HG03432 (cell line): ENCODE results near the gene SERTAD3.
A peak's percentile ranks its signal among the peaks of the same experiment; 100 is the strongest.

Source experiments
- ATAC-seq: cut with Tn5 transposase; IDR thresholded peaks from one replicate; pipeline ENCODE4 v1.9.1; 2021; ENCODE audit warnings: mild to moderate bottlenecking, moderate library complexity; ENCODE audit not compliant: unreplicated experiment

Gene SERTAD3

DNA sequence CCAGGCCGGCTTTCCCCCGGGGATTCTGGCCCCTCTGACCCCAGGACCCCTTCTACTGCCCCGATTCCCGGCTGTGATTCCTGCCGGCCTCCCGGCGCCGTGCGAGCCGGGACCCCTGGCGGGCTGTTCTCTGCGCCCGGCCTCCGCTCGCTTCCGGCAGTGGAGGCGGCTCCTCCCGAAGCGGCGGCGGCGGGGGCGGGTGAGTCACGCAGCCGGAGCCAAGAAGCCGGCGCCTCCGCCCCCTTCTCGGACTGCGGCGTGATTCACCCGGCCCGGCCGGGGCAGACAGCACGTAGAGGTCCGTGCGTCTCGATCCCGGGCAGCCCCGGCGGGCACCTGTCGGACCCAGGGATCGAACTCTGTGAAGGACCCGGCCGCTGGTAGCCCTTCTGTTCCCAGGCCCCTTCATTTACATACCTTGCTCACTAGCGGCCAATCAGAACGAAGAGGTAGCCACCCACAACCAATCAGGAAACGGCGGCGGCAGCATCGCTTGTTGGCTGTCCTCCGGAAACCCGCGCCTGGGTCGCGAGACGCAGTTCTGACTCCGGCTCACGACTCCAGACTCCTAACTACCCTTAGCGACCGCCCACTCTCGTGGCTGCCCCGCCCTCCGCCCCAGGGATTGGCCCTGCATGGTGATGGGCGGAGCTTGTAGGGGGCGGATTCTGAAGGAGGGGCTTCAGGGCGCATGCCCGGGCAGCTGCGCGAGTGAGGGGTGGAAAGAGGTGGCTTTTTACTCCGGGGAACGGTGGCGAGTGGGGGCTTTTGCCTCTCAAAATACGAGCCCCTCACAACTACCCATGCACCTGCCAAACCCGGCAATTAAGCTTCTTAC is 18.5 kb downstream of the SERTAD3 start, which contains the start of gene SERTAD1:
Gene SERTAD1 (minus strand): TSS at position 543 of the 838 bp plus-strand sequence. CDS start 2,446 bp downstream, outside the sequence.
- ATAC-seq: peak; percentile 81

DNA sequence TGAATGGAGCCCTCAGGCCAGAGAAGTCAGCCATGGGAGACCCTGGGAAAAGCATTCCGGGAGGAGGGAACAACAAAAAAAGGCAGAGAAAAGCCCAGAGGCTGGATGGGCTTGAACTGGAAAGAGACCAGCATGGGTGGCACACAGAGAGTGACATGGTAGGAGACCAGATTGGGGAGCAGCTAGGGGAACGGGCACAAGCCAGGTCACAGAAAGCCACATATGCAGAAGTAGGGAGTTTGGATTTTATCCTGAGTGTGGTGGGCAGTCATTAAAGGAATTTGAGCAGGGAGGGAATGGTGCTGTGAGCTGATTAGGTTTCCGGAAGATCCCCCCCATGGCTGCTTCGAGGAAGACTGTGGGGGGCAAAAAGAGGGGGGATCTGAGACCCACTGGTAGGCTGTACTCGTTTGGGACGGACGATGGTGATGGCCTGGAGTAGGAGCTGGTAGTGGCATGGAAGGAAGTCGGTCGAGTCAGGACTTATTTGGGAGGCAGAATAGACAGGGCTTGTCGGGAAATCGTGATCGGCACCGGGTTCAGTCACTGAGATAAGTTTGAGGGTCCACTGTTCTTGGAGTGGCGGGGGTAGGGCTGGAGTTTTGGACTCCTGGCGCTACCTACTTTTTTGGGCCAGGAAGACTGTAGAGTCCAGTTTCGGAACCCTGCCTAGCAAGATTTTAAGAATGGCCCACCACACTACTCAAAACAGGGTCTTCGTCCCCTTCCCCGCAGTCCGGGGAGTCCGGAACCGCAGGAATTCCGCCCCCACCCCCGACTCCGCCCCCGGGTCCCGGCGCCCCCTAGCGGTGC is 19.3 kb downstream of the SERTAD3 start:
- no peak for ATAC-seq

DNA sequence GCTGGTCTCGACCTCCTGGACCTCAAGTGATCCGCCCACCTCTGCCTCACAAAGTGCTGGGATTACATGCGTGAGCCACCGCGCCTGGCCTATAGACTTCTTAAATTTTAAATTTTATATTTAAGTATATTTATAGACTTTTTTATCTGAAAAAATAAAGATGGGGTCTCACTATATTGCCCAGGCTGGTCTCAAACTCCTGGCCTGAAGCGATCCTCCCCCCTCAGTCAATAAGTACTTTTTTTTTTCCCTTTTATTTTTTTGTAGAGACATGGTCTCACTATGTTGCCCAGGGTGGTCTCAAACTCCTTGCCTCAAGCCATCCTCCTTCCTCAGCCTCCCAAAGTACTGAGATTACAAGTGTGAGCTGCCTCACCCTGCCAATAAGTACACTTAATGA is 20.2 kb downstream of the SERTAD3 start:
- ATAC-seq: no peak

- ATAC-seq: no peak
Observed at GRCh38 chr19:40422748-40423566, 21.2 kb downstream of the SERTAD3 start.

DNA sequence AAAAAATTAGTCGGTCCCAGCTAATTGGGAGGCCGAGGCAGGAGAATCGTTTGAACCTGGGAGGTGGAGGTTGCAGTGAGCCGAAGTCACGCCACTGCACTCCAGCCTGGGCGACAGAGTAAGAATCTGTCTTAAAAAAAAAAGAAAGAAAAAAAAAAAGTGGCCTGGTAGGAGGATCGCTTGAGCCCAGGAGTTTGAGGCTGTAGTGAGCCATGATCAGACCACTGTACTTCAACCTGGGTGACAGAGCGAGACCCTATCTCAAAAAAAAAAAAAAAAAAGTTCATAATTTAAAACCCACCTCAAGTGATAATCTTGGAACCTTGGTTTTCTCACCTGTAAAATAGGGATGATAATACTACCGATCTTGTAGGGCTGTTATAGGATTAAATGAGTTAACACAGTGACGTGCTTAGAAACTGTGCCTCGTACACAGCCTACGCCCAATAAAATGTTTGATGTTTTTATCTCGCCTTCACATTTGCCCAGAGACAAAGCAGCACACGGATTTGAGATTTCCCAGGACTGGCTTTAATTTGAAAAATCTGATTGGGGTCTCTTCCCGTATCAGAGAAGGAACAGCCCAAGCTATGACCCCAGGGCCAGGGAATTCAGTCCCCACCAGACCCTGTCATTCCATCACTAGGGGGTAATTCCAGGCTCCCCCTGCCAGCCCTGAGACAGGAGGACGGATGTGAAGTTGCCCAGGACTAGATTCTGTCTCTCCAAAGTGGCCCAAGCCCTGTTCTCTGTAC is 22.0 kb downstream of the SERTAD3 start:
- no peak for ATAC-seq

DNA sequence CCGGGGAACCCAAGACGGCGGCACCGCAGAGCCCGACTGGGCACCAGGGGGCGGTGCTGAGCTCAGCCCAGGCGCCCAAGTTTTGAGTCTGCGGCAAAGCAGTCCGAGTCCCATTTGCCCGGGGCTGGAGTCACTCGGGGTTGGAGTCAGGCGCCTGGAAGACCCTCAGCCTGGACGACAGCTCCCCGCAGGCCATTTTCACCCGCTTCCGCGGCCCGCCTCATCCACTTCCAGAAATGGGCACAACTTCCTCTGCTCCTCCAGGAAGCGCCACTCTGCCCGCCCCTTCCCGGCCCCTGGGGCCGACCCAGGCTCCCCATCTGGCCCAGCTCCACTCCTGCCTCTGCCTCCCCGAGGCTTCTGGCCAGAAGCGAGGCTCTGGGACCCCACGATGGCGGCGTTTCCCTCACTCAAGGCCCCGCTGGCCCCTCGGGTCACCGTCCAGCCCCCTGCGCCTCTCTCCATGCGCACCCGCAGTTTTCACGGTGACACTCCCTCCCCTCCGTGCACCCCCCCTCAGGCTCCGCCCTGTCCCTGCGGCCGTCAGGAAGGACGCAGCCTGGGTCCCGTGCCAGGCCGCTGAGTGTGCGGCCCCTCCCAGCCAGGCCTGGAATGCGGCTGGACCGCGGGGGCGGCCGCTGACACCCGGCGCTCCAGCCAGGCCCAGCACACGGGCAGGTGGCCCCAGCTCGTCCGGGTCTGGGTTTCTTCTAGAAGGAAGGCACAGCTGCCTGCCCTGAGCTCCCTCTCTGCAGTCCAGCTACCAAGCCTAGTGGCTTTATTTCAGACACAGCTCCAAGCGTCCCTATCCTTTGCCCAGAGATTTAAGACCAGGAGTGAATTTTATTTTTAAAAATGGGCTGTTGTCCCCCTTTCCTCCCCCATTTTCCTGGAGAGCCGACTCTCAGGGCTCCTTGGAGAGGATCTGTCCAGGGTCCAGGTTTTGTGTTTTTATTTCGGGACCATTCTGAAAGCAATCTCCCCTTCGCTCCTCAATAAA is 23.1 kb downstream of the SERTAD3 start:
- peak; percentile 39 for ATAC-seq

DNA sequence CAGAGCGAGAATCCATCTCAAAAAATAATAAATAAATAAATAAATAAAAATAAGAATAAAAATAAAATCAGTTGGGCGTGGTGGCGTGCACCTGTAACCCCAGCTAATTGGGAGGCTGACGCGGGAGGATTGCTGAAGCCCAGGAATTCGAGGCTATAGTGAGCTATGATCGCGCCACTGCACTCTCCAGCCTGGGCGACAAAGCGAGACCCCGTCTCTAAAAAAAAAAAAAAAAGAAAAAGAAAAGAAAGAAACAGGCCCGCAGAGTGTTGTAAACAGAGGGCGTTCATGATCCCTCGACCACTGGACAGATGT is 23.7 kb downstream of the SERTAD3 start:
- ATAC-seq: no peak

- ATAC-seq: no peak
Observed at GRCh38 chr19:40419780-40420179, 24.4 kb downstream of the SERTAD3 start.

- no peak for ATAC-seq
Observed at GRCh38 chr19:40419066-40419612, 25.0 kb downstream of the SERTAD3 start.

DNA sequence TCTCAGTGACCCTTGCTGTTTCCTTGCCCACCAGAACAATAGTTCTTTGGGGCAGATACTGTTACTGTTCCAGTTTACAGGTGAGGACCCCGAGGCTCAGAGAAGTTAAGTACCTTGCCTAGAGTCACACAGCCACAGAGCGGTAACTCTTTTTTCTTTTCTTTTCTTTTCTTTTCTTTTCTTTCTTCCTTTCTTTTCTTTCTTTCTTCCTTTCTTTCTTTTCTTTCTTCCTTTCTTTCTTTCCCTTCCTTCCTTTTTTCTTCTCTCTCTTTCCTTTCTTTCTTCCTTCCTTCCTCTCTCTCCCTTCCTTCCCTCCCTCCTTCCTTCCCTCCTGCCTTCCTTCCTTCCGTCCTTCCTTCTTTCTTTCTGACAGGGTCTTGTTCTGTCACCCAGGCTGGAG is 26.1 kb downstream of the SERTAD3 start:
- ATAC-seq: no peak

DNA sequence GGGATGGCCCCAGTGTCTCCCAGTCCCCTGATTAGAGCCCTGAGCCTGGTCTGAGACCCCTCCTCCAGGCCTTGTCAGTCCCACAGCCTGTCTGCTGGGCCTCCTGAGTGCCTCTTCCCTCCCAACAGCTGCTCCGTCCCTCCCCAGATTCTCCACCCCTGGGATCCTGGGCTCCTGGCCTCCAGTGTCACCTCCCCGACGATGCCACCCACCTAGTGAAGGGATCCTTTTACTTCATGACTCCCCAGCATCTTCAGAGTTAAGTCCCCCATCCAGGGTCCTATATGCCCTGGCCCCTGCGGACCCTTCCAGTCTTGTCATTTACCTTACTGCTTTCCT is 26.5 kb downstream of the SERTAD3 start:
- ATAC-seq: no peak

- ATAC-seq: no peak
Observed at GRCh38 chr19:40416918-40417642, 27.1 kb downstream of the SERTAD3 start.

GRCh38 chr19:40415768-40416167 is 28.4 kb downstream of the SERTAD3 start:
- no peak for ATAC-seq

GRCh38 chr19:40414542-40415535 is 29.3 kb downstream of the SERTAD3 start:
- no peak for ATAC-seq

DNA sequence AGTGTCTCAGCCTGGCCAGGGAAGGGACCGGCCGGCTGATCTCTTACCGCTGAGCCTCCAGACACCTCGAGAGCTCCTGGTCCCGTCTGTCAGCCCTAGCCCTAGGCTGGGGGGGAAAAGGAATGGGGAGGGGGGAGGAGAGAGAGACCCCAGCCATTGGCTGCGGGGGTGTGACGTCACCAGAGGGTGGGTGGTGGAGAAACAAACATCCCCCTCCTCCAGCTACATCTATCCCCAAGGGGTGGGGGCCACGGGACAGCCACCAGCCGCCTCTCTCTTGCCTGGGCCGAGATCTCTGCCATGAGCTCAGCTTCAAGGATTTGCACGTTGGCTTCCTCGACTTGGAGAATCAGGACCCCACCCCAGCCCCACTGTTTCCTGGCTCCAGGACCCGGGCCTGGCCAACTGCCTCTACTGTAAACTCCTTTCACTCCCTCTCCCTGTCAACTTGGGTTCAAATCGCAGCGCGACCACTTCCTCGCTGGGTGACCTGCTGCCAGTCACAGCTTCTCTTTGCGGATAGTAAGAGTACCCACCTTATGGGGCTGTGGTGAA is 30.8 kb downstream of the SERTAD3 start, which contains the start of gene PRX:
Gene PRX (minus strand): TSS at position 88 of the 555 bp plus-strand sequence. CDS start 5,446 bp downstream, outside the sequence.
- ATAC-seq: no peak

GRCh38 chr19:40412866-40413265 is 31.3 kb downstream of the SERTAD3 start:
- no peak for ATAC-seq
